GM19397 (cell line): Measurements from ENCODE around the gene HLA-C.
A peak's percentile ranks its signal among the peaks of the same experiment; 100 is the strongest.
"Not testable (repeated sequence)": the region's sequence is repeated elsewhere in the genome, so short reads cannot be mapped to it uniquely, and the experiment has no call there.

Experiments used
- ATAC-seq: cut with Tn5 transposase; IDR thresholded peaks from one replicate; pipeline ENCODE4 v1.9.1; 2021; ENCODE audit warnings: mild to moderate bottlenecking, moderate library complexity; ENCODE audit not compliant: unreplicated experiment

Gene HLA-C

DNA sequence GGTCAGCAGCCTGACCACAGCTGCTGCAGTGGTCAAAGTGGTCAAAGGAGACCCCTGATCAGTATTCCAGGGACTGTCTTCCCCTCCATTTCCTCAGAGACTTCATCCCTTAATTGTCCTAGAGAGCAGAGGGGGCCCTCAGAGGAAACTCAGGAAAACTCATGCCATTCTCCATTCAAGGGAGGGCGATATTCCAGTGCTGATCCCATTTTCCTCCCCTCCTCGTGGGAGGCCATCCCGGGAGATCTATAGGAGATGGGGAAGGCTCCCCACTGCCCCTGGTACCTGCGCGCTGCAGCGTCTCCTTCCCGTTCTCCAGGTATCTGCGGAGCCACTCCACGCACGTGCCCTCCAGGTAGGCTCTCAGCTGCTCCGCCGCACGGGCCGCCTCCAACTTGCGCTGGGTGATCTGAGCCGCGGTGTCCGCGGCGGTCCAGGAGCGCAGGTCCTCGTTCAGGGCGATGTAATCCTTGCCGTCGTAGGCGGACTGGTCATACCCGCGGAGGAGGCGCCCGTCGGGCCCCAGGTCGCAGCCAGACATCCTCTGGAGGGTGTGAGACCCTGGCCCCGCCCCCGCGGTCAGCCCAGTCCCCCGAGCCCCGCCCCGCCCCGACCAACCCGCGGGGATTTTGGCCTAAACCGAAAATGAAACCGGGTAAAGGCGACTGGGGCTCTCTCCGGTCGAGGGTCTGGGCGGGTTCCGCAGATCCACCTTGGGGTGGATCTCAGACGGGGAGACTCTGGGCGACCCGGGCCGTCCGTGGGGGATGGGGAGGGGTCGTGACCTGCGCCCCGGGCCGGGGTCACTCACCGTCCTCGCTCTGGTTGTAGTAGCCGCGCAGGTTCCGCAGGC is 878 bp downstream of the HLA-C start:
- ATAC-seq: peak; percentile 36

DNA sequence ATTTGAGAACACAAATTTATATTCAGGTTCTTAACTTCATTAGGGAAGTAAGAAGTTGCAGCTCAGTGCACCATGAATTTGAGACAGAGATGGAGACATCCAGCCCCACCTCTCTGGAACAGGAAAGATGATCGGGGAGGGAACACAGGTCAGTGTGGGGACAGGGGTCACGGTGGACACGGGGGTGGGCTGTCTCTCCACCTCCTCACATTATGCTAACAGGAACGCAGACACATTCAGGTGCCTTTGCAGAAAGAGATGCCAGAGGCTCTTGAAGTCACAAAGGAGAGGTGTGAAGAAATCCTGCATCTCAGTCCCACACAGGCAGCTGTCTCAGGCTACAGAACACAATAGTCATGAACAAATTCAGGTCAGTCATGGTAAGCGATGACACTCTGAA is 3.1 kb downstream of the HLA-C start:
- ATAC-seq: no peak

DNA sequence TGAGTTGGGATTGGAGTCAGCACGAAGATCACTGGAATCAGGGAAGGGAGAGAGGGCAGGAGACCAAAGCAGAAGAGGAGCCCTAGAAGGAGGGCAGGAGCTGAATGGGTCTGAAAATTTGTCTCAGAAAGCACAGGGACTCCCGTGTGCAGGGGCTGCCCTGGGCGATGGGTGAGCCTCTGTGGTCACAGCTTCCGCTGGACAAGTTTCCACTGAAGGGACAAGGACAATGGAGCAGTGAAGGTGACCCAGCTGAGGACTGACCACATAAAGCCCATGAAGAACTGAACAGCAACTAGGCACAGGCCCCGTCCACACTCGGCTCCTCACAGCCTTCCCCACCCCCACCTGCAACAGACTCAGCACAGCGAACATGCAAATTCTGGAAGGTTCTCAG is 3.5 kb downstream of the HLA-C start:
- ATAC-seq: no peak

DNA sequence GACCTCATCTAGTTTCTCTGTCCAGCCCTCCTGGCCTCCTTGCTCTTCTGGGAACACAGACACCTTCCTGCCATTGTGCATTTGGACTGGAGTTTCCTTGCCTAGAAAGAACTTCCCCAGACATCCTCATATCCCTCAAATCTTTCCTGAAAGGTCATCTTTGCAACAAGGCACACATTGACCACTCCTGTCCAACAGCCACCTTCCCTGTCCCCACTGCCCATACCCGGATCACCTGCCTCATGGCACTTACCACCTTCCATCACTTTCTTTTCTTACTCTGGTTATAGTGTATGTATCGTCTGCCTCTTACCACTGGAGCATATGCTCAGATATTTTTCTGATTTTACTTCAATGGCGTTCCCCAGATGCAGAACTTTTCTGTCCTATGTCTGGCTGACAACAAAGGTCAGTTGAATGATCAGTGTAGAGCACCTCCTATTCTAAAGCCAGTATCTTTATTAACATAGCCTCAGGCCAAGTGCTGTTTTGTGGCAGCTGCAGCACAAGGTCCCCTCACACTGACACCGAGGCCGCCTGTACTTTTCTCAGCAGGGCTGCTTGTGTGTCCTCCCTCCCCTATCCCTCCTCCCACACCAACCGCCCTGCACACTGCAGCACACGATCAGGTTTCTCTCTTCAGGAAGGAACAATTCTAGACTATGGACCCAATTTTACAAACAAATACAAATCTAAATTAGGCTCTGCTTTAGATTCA is 4.1 kb downstream of the HLA-C start:
- no peak for ATAC-seq

DNA sequence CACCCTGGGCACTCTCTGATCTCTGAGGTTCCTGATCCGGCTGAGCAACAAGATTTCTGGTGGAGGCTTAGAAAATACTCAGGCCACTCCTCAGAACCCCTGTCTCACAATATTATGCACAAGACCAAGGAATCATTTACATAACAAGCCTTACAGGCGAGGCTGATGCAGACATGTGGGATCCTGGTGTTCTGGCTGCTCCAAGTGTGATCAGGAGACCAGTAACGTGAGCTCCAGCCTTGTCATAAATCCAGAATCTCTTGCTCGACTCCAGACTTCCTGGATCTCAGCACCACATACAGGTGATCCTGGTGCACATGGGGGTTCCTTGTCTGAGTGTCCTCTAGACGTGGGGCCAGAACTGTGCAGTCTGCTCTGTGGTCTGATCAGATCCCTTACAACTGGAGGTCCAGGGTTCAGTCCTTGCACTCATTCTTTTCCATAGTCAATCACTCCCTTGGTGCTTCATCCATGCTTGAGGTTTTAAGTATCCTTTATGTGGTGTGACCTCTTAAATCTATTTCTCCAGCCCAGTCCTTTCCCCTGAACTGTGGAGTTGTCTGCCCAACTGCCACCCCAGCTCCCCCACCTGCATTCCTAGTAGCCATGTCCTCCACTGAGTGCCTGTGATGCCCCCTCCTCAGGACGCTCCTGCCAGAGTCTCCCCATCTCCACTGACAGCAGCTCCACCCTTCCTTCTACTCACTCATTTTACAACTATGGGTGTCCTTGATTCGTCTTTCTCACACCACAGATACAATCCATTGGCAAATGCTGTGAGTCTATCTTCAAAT is 5.1 kb downstream of the HLA-C start:
- ATAC-seq: no peak

DNA sequence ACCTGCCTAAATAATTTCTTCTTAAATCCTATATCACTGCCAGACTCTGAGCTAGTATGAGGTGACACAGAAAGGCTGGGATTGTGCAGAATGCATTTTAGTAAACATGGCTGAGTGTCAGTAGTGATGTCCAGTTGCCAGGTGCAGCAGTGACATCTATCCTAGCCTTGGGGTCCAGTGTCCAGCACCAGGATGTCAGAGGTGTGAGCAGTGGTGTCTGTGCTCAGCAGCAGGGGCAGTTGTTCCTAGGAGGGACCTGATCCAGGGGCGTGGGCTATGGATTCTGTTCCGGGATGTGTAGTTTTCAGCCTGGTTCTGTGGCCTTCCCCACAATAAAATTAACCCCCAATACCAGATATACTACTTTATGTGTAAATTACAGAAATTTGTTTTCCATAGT is 6.0 kb downstream of the HLA-C start:
- no peak for ATAC-seq

DNA sequence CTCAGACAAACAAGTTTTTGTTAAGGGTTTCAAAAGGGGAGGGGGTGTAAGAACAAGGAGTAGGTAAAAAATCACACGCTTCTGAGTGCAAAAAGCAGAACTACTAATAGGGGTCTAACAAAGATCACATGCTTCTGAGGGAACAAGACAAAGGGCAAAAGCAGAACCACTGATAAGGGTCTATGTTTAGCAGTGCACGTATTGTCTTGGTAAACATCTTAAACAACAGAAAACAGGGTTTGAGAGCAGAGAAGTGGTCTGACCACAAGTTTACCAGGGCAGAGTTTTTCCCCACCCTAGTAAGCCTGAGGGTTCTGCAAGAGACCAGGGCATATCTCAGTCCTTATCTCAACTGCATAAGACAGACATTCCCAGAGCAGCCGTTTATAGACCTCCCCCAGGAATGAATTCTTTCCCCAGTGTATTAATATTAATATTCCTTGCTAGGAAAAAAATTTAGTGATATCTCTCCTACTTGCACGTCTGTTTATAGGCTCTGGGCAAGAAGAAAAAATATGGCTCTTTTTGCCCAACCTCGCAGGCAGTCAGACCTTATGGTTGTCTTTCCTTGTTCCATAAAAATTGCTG is 8.5 kb downstream of the HLA-C start:
- not testable (repeated sequence) for ATAC-seq

DNA sequence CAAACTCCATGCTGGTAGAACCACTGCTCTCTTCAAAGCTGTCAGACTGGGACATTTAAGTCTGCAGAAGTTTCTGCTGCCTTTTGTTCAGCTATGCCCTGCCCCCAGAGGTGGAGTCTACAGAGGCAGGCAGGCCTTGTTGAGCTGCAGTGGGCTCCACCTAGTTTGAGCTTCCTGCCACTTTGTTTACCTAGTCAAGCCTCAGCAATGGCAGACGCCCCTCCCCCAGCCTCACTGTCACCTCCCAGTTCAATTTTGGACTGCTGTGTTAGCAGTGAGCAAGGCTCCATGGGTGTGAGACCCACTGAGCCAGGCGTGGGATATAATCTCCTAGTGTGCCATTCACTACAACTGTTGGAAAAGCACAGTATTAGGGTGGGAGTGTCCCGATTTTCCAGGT is 11.9 kb downstream of the HLA-C start:
- ATAC-seq: not testable (repeated sequence)

DNA sequence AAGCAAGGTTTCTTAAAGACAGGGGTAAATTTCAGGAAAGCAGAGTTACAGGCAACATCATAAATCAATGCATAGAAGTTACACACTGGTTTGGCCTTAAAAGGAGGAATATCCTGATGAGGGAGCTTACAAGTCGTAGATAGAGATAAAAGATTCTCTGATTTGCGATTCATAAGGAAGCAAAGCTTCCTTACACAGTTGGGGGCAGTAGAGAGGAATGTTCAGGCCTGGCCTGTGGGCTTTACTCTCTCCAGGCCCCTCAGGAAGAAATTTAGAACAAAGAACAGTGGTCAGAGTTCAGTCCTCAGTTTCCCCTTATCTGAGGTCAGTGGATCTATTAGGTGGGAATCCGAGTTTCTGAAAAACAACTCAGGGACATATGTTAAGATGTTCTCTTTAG is 19.3 kb downstream of the HLA-C start:
- ATAC-seq: no peak

DNA sequence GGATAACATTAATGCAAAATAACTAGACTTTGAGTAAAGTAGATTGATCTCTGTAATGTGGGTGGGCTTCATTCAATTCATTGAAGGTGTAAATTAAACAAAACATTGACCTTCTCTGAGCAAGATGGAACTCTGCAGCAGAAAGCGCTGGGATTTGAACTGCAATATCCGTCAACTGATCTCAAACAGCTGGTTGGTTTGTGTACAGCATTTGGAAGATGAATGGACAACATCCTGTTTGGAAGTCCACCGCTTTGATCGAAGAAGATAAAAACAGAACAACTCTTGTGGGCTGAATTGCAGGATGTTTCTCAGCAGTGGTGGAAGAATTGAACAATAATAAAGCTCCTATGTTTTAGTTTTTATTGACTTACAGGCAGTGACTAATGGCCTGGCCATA is 20.6 kb downstream of the HLA-C start:
- no peak for ATAC-seq

DNA sequence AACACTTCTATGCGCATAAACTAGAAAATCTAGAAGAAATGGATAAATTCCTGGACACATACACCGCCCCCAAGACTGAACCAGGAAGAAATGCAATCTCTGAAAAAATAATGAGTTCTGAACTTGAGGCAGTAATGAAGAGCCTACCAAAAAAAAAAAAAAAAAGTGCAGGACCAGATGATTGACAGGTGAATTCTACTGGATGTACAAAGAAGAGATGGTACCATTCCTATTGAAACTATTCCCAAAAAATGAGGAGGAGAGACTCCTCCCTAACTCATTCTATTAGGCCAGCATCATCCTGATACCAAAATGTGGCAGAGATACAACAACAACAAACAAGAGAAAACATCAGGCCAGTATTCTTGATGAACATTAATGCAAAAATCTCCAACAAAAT is 22.7 kb downstream of the HLA-C start:
- no peak for ATAC-seq

DNA sequence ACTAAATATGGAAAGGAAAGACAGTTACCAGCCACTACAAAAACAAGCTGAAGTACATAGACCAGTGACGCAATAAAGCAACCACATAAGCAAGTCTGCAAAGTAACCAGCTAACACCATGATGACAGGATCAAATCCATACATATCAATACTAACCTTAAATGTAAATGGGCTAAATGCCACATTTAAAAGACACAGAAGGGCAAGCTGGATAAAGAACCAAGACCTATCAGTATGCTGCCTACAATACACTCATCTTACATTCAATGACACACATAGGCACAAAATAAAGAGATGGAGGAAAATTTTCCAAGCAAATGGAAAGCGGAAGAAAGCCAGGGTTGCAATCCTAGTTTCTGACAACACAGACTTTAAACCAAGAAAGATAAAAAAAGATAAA is 24.1 kb downstream of the HLA-C start:
- ATAC-seq: no peak

DNA sequence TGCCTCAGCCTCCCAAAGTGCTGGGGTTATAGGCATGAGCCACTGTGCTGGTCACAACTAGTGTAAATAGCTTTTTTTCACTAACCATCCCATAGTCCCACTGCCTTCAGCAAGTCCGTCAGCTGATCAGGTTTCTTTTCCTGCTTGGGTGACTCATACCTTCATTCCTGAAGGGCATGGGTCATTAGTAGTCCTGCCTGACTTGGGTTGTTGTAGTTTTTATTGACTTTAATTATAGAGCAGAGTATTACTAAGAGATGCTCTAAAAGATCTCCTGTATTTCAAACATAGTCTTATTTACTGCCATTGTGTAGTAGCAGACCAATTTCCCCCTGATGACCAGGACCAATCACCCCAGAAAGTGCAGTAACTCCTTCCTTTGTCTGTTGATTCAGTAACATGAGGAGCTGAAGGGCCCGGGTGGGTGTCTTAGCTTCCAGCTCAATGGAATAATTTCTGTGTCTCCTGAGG is 25.8 kb downstream of the HLA-C start:
- ATAC-seq: no peak

DNA sequence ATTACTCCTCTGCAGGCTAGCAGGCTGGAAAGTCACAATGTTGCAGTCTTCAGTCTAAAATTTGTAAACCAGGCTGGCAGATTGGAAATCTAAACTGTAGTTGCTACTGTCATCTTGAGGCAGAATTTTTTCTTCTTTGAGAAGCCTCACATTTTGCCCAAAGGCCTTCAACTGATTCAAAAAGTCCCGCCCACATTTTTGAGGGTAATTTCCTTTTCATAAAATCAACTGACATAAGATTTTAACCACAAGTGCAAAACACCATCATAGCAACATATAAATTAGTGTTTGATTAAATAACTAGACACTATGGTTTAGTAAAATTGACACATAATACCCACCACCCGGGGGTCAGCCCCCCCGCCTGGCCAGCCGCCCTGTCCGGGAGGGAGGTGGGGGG is 28.4 kb downstream of the HLA-C start:
- no peak for ATAC-seq

DNA sequence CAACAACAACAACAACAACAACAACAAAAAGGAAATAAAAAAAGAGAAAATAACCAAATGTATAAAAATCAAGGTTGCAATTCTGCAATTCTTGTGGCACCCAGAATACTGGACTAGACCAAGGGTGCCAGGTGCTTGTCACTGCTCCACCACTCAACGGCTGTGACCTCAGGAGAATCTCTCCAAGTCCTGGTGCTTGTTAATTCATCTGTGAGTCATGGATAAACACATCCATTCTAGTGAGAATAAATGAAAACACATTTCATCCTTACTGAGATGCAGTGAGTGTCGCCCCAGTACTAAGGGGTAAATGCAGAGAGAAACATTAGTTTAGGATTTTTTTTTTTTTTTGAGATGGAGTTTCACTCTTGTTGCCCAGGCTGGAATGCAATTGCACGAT is 32.0 kb downstream of the HLA-C start:
- no peak for ATAC-seq

DNA sequence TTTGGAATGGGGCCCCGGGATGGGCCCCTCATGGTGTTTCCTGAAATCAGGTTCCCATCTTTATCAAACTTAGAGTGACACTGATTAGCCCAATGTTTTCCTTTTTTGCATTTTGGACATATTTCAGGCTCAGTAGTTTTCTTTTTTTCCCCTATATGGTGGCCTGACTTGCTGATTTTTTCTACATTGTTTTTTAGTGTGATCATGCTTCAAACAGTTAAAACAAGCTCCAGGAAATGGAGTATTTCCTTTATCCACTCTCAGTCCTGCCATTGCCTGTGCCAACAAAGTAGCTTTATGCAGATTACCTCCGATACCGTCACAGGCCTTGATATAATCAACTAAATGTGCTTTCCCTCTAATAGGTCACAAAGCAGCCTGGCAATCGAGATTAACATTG is 37.8 kb downstream of the HLA-C start:
- ATAC-seq: not testable (repeated sequence)

DNA sequence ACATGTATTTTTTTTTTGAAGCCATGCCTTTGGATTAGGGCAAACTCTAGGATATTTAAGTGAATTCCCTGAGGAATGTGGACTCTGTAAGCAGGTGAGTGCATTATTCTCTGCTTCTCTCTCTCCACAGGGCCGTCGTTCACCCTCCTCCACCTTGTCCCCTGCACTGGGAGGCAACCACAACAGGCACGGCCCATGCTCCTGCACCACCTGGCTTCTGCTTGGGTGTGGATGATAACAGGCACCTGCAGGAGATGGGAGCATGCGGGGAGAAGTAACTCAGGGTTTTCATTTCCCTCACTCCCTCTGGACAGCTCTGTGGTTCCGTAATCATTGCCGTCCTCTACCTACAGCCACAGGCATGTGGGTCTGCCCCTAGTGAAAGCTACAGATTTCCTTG is 43.4 kb downstream of the HLA-C start:
- no peak for ATAC-seq

DNA sequence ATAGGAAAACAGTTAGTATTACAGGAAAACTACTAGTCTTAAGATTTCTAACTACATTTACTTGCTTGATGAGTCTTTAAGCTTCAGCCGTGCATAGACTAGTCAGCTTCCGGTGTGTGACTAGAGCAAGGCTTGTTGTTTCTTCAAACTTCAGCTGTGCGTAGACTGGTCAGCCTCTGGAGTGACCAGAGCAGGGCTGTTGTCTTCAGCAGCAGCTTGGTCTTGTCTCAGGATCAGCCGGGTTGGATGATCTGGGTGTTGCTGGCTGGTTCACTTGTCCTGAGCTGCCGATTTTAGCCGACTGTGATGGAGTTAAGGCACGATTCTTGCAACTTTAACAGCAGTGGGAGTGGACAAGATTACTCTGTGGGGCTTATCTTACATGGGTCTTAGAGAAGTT is 44.7 kb downstream of the HLA-C start:
- ATAC-seq: no peak

DNA sequence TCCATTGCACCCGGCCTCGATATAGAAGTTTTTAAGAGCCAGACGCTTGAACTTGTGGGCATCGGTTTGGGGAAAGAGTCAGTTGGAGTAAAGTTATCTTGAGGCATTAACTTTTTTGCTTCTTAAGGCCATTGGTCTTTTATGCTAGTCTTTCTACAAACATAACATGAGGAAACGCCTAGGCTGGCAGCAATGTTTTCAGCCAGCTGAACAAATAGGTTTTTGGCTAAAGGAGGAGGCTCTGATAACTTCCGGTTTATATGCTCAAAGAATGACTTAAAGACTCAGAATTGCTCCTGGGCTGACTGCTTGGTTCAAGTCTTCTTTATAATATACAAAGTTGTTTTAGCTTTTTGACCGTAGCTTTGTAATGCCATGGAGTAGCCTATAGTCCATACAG is 46.2 kb downstream of the HLA-C start:
- no peak for ATAC-seq

DNA sequence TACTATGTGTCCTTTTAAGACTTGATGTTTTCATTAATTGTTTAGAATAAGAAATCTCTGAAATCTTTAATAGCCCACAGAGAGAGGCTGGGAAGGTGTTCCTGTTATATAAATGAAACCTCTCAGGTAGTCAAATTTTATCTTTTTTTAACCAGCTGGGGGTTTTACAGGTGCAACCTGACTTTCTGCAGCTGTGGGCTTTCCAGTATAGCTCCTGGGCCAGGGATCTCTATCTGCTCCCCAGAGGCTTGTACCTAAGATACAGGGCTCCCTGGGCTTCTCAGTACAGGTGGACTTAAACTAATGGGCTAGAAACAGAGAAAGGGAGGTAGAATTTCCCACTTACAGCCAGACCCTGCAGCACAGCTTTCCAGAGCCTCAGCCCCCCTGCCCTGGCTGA is 49.4 kb downstream of the HLA-C start:
- ATAC-seq: no peak
